Measurements from ENCODE around the gene MST1R.

MST1R gene

GRCh38 chr3:49873623-49874022 is 30.1 kb downstream of the MST1R start:
- TF ChIP-seq CTCF (IDR thresholded peaks at IDR 0.05) = no peak
- TF ChIP-seq ZFX (IDR thresholded peaks at IDR 0.05; ENCODE audit: borderline replicate concordance) = no peak
- no peak overlapping the region for H3K27ac ChIP-seq

- no peak overlapping the region for H3K27ac ChIP-seq
- TF ChIP-seq CTCF (IDR thresholded peaks at IDR 0.05) = no peak
- no peak for TF ChIP-seq ZFX (IDR thresholded peaks at IDR 0.05; ENCODE audit: borderline replicate concordance)
Observed at GRCh38 chr3:49872801-49873281, 30.8 kb downstream of the MST1R start.

GRCh38 chr3:49871531-49872153 is 32.0 kb downstream of the MST1R start:
- no peak for TF ChIP-seq ZFX (IDR thresholded peaks at IDR 0.05; ENCODE audit: borderline replicate concordance)
- TF ChIP-seq CTCF (IDR thresholded peaks at IDR 0.05) = no peak
- H3K27ac ChIP-seq = no peak overlapping the region

GRCh38 chr3:49869525-49870126 is 34.0 kb downstream of the MST1R start, which contains the start of gene CAMKV:
Gene CAMKV (minus strand): TSS chr3:49869906. CDS start chr3:49862388, 7,518 bp downstream.
- no peak within 1 kb of the TSS for H3K27ac ChIP-seq
- TF ChIP-seq CTCF (IDR thresholded peaks at IDR 0.05) = no peak
- no peak for TF ChIP-seq ZFX (IDR thresholded peaks at IDR 0.05; ENCODE audit: borderline replicate concordance)

GRCh38 chr3:49868862-49869466 is 34.7 kb downstream of the MST1R start:
- no peak overlapping the region for H3K27ac ChIP-seq

GRCh38 chr3:49867871-49868321 is 35.8 kb downstream of the MST1R start:
- no peak for TF ChIP-seq ZFX (IDR thresholded peaks at IDR 0.05; ENCODE audit: borderline replicate concordance)
- no peak for TF ChIP-seq CTCF (IDR thresholded peaks at IDR 0.05)

More at GRCh38 chr3:49868862-49869466, 34.7 kb downstream of the MST1R start:
- no peak for TF ChIP-seq CTCF (IDR thresholded peaks at IDR 0.05)
- no peak for TF ChIP-seq ZFX (IDR thresholded peaks at IDR 0.05; ENCODE audit: borderline replicate concordance)

GRCh38 chr3:49867400-49867799 is 36.3 kb downstream of the MST1R start:
- no peak for TF ChIP-seq ZFX (IDR thresholded peaks at IDR 0.05; ENCODE audit: borderline replicate concordance)
- no peak for TF ChIP-seq CTCF (IDR thresholded peaks at IDR 0.05)

More at GRCh38 chr3:49867871-49868321, 35.8 kb downstream of the MST1R start:
- H3K27ac ChIP-seq = no peak overlapping the region

More at GRCh38 chr3:49867400-49867799, 36.3 kb downstream of the MST1R start:
- H3K27ac ChIP-seq = no peak overlapping the region
